Smooth muscle cell of the coronary artery (primary cell): ENCODE measurements around the gene PRSS23. TPM values are rescaled to one million over a fixed set of nuclear protein-coding genes. Genes with fewer than 3 reads are reported as not detected.

Experiments used
- total RNA-seq: library from RNA; depleted of rRNA; stranded (reverse); fragments of >200 nt; gene quantifications from 2 replicates; pipeline ENCODE4 v1.2.3, GENCODE V29; 2014; ENCODE audit warnings: low replicate concordance

PRSS23 gene, protein sequence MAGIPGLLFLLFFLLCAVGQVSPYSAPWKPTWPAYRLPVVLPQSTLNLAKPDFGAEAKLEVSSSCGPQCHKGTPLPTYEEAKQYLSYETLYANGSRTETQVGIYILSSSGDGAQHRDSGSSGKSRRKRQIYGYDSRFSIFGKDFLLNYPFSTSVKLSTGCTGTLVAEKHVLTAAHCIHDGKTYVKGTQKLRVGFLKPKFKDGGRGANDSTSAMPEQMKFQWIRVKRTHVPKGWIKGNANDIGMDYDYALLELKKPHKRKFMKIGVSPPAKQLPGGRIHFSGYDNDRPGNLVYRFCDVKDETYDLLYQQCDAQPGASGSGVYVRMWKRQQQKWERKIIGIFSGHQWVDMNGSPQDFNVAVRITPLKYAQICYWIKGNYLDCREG
- 262 and 373 TPM in 2 replicates for total RNA-seq

DNA sequence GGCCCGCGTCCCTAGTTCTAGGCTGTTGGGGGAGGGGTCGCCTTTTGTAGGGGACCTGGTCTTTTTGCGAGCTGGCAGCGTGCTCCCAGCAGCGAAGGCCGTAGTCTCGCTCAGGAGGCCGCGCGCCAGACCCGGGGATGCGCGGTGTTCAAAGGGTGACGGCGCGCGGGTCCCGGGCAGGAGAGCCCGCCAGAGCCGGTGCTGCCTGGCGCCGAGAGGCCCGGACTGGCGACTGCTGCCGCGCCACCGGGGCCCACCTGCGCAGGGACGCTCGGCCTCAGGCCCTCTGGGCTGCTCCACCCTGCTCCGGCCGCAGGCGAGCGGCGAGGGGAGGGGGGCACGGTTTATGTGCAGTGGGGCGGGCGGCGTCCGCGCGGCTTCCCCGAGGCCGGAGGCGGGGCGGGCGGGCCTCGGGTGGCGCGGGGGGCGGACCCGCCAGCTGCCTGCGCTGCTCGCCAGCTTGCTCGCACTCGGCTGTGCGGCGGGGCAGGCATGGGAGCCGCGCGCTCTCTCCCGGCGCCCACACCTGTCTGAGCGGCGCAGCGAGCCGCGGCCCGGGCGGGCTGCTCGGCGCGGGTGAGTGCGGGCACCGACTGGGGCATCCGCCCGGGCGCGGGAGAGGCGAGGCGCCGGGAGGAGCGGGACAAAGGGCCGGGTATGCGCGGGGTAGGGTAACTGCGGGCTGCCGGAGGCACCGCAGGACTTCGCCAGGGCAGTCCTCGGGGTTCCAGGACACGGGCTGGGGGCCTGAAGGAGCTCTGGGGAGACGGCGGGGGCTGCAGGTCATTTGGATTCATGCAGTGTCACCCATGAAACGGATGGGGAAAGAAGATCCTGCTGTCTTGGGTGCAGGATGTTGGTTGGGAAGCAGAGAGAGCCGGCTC, at the start of gene PRSS23:
PRSS23 (plus strand) TSS at position 467 of the 884 bp plus-strand sequence. CDS start 7,102 bp downstream, outside the sequence.

Other genes with a start within 250 kb of the PRSS23 start
- 41.2 and 55.0 TPM in 2 replicates for gene ME3, start 127.9 kb upstream of the PRSS23 start, total RNA-seq
- 11.6 and 98.8 TPM in 2 replicates for gene FZD4, start 154.9 kb downstream of the PRSS23 start, total RNA-seq
- gene TMEM135, start 237.4 kb downstream of the PRSS23 start, total RNA-seq, result 9.6 and 23.2 TPM in 2 replicates